PFSK-1 (cell line): ENCODE results near the gene UST.

Source experiments
- FOXP2 ChIP-seq: optimal IDR thresholded peaks from 2 replicates; pipeline ENCODE3; 2011; ENCODE audit warnings: borderline replicate concordance, control low read depth, inconsistent platforms; ENCODE audit not compliant: insufficient read depth; ENCODE audit errors: extremely low read length, extremely low read depth
- POLR2AphosphoS5 ChIP-seq: IDR thresholded peaks from 2 replicates; pipeline ENCODE4 v1.6.1; 2012; ENCODE audit warnings: low read depth, mild to moderate bottlenecking, control low read depth, low read length, moderate library complexity
- SIN3A ChIP-seq: IDR thresholded peaks from 2 replicates; pipeline ENCODE4 v1.6.1; 2012; ENCODE audit warnings: mild to moderate bottlenecking, low read length, moderate library complexity, borderline replicate concordance; ENCODE audit not compliant: insufficient read depth
- TAF1 ChIP-seq: IDR thresholded peaks from 2 replicates; pipeline ENCODE4 v1.6.1; 2012; ENCODE audit warnings: low read length, control low read depth, borderline replicate concordance; ENCODE audit not compliant: insufficient read depth
- TF ChIP-seq, protein P1 (sequence below), 2 experiments: IDR thresholded peaks; 2 replicates each; pipeline versions ENCODE4 v1.6.1 to v1.8.0; 2011 to 2012; ENCODE audit warnings: low read depth in 2 of 2, low read length in 2 of 2, control low read depth in 1 of 2, inconsistent platforms in 1 of 2, mild to moderate bottlenecking in 1 of 2, moderate library complexity in 1 of 2; ENCODE audit not compliant: insufficient read depth in 1 of 2

Gene UST

GRCh38 chr6:149013586-149014344 lies 266.9 kb downstream of the UST start:
- TF ChIP-seq SIN3A (no peak), POLR2AphosphoS5 (no peak), FOXP2 (no peak), TAF1 (no peak)

- TF ChIP-seq FOXP2 (no peak), POLR2AphosphoS5 (no peak), SIN3A (no peak), TAF1 (no peak)
- TF ChIP-seq, protein P1, sequence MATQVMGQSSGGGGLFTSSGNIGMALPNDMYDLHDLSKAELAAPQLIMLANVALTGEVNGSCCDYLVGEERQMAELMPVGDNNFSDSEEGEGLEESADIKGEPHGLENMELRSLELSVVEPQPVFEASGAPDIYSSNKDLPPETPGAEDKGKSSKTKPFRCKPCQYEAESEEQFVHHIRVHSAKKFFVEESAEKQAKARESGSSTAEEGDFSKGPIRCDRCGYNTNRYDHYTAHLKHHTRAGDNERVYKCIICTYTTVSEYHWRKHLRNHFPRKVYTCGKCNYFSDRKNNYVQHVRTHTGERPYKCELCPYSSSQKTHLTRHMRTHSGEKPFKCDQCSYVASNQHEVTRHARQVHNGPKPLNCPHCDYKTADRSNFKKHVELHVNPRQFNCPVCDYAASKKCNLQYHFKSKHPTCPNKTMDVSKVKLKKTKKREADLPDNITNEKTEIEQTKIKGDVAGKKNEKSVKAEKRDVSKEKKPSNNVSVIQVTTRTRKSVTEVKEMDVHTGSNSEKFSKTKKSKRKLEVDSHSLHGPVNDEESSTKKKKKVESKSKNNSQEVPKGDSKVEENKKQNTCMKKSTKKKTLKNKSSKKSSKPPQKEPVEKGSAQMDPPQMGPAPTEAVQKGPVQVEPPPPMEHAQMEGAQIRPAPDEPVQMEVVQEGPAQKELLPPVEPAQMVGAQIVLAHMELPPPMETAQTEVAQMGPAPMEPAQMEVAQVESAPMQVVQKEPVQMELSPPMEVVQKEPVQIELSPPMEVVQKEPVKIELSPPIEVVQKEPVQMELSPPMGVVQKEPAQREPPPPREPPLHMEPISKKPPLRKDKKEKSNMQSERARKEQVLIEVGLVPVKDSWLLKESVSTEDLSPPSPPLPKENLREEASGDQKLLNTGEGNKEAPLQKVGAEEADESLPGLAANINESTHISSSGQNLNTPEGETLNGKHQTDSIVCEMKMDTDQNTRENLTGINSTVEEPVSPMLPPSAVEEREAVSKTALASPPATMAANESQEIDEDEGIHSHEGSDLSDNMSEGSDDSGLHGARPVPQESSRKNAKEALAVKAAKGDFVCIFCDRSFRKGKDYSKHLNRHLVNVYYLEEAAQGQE (IDR thresholded peaks at IDR 0.05; ENCODE audit: insufficient read depth in 1 of 2, low read depth in 2 of 2, low read length in 2 of 2) = no peak
These were observed 268.1 kb downstream of the UST start for GRCh38 chr6:149014631-149015534.

DNA sequence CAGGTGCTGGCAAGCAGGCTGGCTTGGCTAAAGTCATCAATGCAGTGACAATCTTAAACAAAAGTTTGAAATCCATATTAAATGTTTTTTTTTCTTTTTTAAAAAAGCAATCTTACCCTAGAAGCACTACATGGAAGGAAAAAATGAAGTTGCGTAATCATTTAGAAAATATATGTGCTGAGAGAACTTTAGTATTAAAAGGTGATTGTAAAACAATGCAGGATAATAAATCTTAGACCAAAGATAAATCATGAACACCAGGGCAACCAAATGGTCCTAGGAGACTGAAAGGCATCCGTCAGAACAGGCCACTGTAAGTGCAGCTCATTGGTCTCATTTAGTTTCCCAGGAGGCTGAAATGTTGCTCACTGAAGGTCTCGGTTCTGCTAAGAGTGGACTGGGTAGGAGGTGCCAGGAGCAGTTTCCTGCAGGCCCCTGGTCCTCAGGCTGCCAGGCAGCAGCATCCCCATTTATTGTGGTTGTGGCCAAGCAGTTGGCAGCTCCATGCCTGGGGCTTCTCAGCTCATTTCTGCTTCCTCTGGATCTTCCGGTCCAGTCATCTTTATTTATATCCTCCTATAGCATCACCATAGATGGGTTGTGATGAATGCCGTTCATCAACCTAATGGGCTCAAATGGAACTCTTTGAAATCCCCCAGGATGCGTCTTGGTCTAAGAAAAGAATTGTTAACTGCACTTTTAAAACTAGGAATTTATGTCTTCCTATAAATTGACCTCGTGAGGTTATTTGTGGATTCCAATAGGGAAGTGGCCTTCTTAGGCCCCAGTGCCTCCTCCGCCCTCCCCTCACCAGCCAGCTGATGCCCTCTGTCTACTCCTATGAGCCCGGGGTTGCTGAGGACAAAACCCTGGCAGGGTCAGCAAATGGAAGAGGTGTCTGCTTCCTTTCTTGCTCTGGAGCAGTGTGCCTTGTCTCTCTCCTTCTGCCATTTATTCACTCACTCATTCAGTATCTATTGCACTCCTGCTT lies 269.0 kb downstream of the UST start:
- TF ChIP-seq, protein P1 (IDR thresholded peaks at IDR 0.05; ENCODE audit: insufficient read depth in 1 of 2, low read depth in 2 of 2, low read length in 2 of 2) = no peak

DNA sequence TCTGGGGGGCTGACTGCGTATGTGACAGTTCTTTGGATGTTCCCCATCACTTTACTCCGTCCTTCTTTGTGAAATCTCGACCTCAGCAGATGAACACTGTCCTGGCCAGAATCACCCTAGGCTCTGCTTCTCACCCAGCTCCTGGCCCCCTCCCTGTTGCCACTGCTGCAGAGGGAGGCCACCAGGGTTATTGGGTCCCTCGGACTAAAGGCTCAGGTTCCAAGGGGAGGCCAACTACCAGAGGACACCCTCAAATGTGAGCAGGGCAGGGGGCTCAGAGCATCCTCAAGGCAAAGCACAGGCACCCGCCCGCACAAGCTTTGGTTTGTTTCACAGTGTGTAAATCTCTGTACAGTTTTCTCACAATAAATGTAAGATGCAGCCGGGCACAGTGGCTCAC lies 269.9 kb downstream of the UST start:
- no peak for TF ChIP-seq SIN3A

DNA sequence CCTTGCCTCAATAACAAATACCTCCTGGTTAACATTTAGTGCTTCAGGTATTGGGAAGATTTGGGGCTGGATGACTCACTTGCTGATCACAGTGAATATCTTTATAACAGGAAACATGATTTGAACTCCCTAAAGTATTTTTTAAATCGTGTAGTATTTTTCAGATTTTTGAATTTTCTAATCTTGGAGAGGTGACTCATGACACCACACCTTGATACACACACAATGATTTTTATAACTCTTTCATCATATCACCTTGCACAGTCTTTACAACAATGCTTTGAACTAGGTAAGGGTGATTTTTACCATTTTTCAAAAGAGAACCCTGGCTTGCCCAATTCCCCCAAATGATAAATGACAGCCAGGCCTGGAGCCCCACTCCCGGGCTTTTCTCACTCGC lies 273.5 kb downstream of the UST start:
- TF ChIP-seq, protein P1 (IDR thresholded peaks at IDR 0.05; ENCODE audit: insufficient read depth in 1 of 2, low read depth in 2 of 2, low read length in 2 of 2) = no peak
- TF ChIP-seq POLR2AphosphoS5 (no peak), TAF1 (no peak), SIN3A (no peak), FOXP2 (no peak)

DNA sequence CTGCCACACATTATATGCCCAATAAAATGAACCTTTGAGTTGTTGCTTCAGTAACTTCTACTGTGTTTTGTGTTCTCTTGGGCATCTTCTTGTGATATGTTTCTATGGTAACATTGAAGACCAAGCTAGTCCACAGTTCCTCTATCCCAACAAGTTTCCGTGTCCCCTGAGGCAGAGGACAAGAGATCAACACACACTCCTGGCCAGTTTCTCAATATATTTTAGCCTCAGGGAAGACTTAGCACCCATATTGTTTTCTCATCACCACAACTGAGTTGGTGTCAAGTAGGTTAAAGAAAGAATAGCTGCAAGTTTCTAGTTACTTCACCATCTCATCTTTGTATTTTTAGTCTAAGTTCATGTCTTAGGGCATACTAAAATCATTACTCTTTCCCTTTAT lies 277.5 kb downstream of the UST start:
- TF ChIP-seq POLR2AphosphoS5 (no peak), SIN3A (no peak)
